Measurements from ENCODE around the gene FIS1.
A peak's percentile ranks its signal among the peaks of the same experiment; 100 is the strongest.
"Not testable (repeated sequence)": the region's sequence is repeated elsewhere in the genome, so short reads cannot be mapped to it uniquely, and the experiment has no call there.

Gene FIS1

GRCh38 chr7:101244375-101245146 lies at the start of gene FIS1:
Gene FIS1 (minus strand): TSS chr7:101245081. CDS start chr7:101245004, 77 bp downstream.
- DNase-seq = peak; percentile 62

- DNase-seq = no peak
Observed at GRCh38 chr7:101294039-101294831, 49.4 kb upstream of the FIS1 start.

GRCh38 chr7:101293069-101294021 lies 48.5 kb upstream of the FIS1 start:
- not testable (repeated sequence) for DNase-seq

GRCh38 chr7:101292566-101292965 lies 47.7 kb upstream of the FIS1 start:
- DNase-seq = not testable (repeated sequence)

GRCh38 chr7:101290186-101291037 lies 45.5 kb upstream of the FIS1 start:
- DNase-seq = not testable (repeated sequence)

GRCh38 chr7:101289687-101290086 lies 44.8 kb upstream of the FIS1 start:
- not testable (repeated sequence) for DNase-seq

GRCh38 chr7:101288439-101288838 lies 43.6 kb upstream of the FIS1 start:
- DNase-seq = no peak

GRCh38 chr7:101287032-101287431 lies 42.2 kb upstream of the FIS1 start:
- DNase-seq = no peak

- DNase-seq = not testable (repeated sequence)
Observed at GRCh38 chr7:101285880-101286279, 41.0 kb upstream of the FIS1 start.

- no peak for DNase-seq
Observed at GRCh38 chr7:101285171-101285570, 40.3 kb upstream of the FIS1 start.

GRCh38 chr7:101280912-101281311 lies 36.0 kb upstream of the FIS1 start:
- DNase-seq = not testable (repeated sequence)

- DNase-seq = no peak
Observed at GRCh38 chr7:101278461-101279292, 33.8 kb upstream of the FIS1 start.

GRCh38 chr7:101277155-101277554 lies 32.3 kb upstream of the FIS1 start:
- no peak for DNase-seq

GRCh38 chr7:101273206-101273605 lies 28.3 kb upstream of the FIS1 start:
- DNase-seq = no peak

GRCh38 chr7:101271021-101271420 lies 26.1 kb upstream of the FIS1 start:
- DNase-seq = no peak

- no peak for DNase-seq
Observed at GRCh38 chr7:101269664-101270063, 24.8 kb upstream of the FIS1 start.

GRCh38 chr7:101265622-101266516 lies 21.0 kb upstream of the FIS1 start:
- no peak for DNase-seq

- DNase-seq = not testable (repeated sequence)
Observed at GRCh38 chr7:101264102-101264706, 19.3 kb upstream of the FIS1 start.

GRCh38 chr7:101258243-101258731 lies 13.4 kb upstream of the FIS1 start:
- DNase-seq = no peak
